ENCODE data around the gene DDIT3.

GRCh38 chr12:57568838-57569237, 48.5 kb upstream of the DDIT3 start:
- no peak for TF ChIP-seq CTCF (IDR thresholded peaks at IDR 0.05; ENCODE audit: low read length)
- TF ChIP-seq EZH2 (IDR thresholded peaks at IDR 0.05; ENCODE audit: borderline replicate concordance, low read length), result no peak
